GM21447 (cell line): ENCODE results near the gene TECRL.

Source experiments
- ATAC-seq: cut with Tn5 transposase; IDR thresholded peaks from one replicate; pipeline ENCODE4 v1.9.1; 2021; ENCODE audit not compliant: unreplicated experiment

Gene TECRL, protein sequence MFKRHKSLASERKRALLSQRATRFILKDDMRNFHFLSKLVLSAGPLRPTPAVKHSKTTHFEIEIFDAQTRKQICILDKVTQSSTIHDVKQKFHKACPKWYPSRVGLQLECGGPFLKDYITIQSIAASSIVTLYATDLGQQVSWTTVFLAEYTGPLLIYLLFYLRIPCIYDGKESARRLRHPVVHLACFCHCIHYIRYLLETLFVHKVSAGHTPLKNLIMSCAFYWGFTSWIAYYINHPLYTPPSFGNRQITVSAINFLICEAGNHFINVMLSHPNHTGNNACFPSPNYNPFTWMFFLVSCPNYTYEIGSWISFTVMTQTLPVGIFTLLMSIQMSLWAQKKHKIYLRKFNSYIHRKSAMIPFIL

DNA sequence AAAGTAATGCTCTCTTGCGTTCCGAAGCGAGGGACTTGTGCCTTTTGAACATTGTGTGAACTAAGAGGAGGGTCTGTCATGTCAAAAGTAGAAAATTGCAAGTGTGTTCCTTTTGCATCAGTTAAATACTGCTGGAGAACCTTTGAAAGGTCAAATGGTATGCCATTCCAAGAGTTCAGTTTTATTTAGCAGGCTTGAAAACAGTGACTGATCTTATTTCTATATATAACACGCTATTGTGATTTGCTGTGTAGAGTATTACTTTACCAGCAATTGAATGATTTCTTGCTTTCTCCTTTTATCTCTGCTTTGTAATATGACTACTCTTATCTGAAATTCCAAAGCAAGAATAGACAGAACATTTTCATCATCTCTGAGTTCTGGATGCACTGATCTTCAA, at the start of gene TECRL:
TSS of gene TECRL (minus strand) at position 151 of the 400 bp plus-strand sequence. CDS start at position 52, 99 bp downstream.
- no peak for ATAC-seq

DNA sequence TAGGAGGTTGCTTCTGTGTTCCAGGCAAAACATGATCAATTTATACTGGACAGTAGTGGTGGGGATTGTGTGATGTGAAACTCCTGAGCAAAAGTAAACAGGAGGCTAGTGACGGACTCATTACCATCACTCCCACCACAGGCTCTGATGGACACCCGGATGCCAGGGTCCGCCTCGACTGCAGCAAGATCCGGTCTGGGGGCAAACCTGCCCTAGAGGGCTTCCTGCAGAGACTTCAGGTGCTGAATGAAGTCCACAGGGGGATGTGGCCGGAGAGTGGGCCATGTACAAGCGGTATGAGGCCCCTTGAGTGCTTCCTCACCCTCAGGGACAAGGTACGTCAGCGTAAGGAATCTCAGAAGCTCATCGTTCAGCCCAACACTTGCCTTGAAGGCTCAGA, 23.4 kb upstream of the TECRL start:
- ATAC-seq: no peak

DNA sequence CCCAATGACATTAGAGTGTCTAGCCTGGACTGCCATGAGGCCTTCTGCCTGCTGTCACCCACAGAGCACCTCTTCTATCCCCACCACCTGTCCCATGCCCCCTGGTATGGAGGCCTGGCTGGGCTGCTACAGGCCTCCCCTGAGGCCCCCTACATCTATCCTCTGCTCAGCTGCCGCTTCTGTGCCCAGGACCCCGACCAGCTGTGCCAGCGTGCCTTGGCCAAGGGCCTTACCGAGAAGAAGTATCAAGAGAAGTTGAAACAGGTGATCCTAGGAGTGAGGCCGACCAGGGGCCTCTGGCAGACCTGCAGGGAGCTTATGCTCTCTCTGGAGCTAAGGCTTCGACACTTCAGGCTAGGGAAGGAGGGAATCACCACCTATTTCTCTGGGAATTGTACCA, 21.7 kb upstream of the TECRL start:
- ATAC-seq: no peak

DNA sequence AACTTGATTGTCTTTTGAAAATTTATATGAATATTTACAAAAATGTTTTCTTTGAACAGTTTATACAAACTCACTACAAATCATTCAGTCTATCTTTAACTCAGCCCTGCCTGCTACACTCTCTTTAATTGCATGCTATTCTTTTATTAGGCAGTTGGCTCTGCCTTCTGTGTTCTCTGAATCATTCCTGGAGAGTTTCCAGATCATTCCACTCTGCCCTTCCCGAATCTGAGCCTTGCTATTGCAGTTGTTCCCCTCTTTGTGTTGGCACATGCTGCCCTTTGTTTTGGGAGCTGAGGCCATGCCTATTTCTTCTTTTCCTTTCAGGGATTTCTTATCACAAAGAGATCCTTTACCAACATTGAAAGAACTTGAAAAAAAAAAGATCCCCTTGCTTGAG, 8.7 kb upstream of the TECRL start:
- no peak for ATAC-seq

DNA sequence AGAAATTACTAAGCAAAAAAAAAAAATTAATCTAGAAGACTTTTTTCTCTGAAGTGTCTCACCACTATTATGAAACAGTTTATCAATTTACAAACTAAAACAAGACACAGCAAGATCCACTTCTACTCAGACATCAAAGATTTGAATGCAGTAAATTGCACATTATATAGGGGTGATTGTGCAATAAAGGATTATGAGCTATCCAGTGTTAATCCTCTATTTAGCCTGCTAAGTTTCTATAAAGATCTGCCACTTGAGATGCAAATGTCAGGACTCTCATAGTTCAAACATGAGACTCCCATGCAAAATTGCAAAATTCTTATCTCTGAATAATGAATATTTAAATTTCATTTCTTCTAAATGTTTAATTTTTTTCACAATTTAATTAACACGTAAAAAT, 2.2 kb downstream of the TECRL start:
- ATAC-seq: no peak

DNA sequence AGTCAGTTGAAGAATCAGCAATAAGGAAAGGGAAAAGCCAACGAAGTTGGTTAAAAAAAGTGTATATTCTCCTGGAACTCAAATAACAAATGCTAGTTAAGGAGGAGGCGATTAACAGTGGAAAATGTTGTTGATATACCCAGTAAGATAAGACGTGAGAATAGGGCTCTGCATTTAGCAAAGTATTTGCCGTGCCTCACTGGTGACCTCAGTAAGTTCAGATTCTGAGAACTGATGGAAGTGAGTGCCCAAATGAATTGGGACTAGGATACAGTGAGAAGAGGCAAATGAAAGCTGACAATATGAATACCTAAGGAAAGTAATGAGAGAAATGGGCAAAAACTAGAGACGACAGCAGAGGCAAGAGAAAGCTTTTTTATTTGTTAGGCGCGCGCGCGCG, 3.5 kb downstream of the TECRL start:
- ATAC-seq: no peak

DNA sequence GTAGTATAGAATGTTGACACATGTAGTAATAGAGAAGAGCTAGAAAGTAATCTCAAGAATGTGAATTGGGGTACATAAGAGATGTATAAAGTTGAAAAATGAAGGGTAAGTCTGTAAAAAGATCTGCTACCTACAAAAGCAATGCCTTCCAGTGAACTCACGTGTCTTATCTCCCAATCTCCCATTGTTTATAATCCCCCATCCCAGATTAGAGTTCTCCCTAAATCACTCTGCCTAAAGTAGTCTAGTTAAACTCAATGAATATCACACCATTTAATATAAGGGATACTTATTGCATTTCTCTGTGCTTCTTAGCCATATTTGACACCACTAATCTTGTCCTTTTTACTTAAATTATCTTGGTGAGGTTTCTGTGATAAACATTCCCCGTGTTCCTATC, 6.6 kb downstream of the TECRL start:
- no peak for ATAC-seq

DNA sequence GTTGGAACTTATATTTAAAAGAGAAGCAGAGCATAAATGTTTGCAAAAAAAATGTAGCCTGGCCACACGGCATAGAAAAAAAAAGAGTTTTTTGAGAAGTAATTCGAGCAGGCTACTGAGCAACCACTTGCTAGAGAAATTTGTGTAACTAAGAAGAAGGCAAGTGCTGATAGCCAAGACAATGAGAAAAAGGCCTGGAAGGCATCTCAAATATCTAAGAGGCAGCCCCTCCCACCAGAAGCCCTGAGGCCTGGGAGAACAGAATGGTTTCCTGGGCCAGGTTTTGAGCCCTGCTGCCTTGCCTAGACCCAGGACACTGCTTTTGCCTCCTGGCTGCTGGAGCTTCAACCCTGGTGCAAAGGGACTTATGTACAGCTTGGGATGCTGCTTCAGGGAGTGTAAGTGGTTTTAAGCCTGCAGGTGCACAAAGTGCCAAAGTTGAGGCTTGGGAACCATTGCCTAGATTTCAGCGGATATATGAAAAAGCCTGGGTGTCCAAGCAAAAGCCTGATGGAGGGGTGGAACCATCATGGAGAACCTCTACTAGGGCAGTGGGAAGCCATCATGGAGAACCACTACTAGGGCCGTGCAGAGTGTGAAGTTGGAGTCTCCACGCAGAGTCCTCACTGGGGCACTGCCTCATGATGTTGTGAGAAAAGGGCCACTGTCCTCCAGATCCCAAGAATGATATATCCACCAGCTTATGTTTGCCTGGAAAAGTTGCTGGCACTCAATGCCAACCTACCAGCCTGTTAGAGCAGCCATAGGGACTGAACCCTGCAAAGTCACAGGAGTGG, 9.7 kb downstream of the TECRL start:
- ATAC-seq: no peak

DNA sequence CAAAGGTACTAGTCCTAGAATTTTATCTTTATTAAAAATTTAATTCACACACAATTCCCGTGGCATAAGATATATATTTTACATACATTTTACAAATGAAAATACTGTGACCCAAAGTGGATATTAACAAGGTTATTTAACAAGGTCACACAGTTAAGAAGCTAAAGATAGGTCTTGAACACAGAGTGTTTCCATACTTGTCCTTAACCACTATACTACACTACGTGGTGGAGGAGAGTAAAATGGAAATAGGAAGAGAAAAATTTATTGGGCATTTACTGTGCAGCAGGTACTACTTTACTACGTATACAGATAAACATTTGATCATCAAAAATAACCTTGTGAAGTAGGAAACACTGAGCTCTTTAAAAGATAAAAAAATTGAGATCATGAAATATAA, 14.8 kb downstream of the TECRL start:
- no peak for ATAC-seq

DNA sequence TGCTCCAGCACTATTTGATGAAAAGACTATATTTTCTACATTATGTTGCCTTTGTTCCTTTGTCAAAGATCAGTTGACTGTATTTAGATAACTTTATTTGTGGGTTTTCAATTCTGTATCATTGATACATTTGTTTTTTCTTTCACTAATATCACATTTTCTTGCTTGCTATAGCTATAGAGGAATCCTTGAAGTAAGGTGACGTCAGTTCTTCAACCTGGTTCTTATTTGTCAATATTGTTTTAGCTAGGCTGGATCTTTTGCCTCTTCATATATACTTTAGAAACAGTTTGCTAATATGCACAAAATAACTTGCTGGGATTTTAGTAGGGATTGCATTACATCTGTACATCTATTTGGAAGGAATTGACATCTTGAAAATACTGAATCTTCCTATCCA, 21.0 kb downstream of the TECRL start:
- ATAC-seq: no peak

DNA sequence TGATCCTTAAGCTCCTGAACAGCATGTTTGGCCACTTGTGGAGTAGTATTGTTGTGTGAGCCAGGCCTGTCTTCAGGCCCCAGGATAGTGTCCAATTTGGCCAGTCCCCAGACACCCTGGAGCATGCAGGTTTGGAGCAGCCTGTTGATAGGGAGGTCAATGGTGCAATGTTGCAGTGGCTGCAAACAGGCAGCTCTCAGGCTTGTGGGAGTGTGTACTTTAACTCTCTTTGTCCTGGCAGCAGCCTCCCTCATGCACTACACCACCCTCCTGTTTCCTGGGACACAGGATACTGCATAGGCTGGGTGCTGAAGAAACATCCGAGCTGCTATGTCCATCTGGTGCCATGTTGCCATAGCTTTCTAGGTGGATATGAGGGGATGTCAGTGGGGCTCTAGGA, 24.0 kb downstream of the TECRL start:
- ATAC-seq: no peak

DNA sequence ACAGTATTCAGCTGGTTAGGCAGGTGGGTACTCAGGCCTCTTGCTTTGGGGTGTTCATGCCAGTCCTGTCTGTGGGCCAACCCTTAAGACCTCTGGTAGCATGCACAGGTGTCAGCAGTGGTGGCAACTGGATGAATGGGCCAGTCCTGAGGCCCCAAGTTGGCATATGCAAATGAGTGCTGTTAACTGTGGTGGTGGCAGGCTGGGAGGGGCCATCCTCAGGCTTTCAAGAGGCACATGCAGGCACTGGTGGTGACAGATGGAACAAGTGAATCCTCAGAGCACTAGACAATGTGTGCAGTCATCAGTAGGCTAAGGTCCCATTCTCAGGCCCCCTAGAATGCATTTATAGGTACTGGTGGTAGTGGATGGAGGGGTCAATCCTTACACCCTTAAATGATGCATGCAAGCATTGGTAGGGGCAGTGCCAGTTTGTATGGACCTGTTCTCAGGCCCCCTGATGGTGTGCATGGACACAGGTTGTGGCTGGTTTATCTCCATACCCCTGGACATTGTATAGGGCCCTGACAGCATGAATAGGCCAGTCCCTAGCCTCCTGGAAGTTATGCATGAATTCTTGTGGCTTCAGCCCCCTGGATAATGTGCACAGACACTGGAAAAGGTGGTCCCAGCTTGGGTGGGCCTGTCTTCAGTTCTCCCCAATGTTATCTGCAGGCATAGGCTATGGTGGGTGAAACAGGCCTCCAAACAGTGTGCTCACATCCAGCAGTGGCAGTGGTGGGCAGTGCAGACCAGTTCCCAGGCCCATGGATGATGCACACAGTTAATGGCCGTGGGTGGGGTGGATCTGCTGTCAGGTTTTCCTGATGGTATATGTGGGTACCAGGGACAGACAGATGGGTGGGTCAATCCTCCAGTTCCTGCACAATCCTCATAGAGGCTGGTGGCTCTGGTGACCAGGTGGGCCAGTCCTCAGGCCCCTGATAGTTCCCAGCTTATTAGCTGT, 24.7 kb downstream of the TECRL start:
- ATAC-seq: no peak

DNA sequence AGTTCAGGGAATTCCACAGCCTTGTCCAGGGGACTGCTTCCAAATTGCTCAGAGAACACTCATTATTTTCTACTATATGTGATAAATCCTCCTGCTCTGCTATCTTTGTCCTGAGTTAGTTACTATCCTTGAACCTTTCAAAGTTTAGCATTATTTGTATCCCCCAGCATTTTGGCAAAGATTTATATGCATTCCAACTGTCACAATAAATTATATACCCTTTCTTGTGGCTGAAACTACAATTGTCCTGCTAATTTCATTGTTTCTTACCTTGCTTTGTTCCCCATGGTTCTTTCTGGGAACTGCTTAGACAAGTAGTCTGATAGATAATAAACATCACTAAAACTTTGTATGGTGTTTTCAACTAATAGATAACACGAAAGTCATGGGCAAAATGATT, 40.5 kb downstream of the TECRL start:
- no peak for ATAC-seq

DNA sequence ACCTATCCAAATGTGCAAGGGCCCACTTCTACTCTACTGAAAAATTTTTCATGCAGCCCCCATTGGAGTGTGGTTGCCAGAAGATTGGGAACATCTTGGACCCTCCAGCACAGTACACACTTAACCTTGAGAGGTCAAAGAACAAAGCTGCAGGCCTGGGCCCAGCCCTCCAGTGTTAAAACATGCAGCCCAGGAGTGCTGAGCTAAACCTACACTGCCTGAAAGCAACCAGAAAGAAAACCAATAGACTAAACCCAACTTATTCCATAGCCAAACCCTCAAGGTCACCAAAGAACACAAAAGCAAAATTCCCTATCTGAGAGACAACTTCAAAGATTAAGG, 47.9 kb downstream of the TECRL start:
- ATAC-seq: no peak

DNA sequence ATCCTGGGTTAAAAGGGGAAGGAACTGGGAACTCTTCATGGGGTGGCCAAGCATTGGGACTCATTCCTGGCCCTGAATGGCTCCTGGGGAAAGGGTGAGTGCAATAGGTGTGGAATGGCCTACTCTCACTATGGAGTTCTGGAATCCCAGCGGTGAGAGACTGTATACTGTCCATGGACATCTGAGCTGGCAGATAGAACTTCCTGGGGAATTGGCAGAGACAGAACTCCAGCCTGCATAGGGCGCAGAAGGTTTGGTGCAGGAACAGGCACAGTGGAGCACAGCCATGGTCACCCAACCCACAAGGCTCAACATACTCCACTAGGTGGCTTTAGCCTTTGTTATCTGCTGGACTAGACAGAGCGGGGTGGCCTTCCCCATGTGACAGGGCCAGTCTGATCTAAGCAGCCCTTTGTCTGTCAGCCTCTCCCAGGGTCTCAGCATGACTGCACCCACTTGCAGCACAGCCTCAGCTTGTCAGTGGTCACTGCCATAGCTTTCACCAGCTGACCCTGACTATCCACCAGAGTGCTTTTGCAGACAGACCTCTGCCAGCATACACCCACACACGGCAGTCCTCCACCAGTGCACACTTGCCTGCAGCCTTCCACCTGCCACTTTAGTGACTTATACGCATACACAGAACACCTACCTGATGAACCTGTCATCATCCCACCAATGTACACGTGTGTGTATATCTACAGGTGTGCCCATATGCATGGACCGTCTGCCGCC, 48.4 kb downstream of the TECRL start:
- ATAC-seq: no peak

DNA sequence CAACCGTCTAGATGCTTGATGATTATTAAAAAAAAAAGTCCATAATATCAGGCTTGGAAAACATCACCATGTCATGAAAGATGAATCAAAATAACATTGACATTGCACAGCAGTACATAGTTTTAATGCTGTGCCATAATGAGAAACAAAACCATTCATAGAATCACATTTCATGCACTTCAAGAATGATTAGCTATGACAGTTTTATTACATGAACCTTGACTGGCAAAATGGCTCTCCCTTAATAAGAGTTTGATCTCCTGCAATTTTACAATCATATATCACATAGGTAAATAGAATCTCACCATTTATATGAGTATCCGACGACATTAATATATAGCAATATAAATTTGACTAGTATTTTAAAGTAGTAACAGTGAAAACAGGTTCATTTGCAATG, 49.8 kb downstream of the TECRL start:
- no peak for ATAC-seq

DNA sequence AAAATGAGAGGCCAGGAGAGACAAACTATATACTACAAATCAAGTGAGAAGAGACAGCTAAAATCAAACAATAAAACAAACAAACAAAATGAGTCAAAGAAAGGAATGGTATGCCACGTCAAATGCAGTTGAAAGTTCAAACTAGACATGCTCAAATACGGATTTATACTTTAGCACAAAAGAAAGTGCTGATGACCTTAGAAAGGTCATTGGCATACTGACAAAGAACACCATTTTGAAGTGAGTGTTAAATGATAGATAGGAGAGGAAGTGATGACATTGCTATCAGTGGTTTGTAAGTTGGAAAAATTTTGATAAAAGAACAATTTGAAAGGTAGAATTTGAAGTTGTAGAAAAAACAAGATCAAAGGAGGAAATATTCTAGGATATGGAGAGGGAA, 55.3 kb downstream of the TECRL start:
- no peak for ATAC-seq

DNA sequence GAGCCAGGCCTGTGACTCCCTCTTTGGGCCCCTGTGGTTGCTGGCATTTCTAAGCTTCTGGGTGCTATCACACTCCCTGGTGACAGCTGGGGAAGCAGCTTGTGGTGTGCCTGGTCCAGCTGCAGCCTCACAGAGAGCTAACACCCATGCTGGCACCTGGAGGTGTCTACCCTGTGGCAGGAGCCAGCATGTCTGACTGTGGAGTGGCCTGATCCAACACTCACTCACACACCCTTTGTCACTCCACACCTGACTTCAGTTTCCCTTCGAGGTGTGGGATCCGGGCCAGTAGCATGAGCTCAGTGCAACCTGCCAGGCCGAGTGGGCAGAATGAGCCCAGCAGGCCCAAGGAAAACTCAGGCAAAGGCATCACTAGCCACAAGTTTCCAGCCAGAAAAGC, 67.5 kb downstream of the TECRL start:
- ATAC-seq: no peak

DNA sequence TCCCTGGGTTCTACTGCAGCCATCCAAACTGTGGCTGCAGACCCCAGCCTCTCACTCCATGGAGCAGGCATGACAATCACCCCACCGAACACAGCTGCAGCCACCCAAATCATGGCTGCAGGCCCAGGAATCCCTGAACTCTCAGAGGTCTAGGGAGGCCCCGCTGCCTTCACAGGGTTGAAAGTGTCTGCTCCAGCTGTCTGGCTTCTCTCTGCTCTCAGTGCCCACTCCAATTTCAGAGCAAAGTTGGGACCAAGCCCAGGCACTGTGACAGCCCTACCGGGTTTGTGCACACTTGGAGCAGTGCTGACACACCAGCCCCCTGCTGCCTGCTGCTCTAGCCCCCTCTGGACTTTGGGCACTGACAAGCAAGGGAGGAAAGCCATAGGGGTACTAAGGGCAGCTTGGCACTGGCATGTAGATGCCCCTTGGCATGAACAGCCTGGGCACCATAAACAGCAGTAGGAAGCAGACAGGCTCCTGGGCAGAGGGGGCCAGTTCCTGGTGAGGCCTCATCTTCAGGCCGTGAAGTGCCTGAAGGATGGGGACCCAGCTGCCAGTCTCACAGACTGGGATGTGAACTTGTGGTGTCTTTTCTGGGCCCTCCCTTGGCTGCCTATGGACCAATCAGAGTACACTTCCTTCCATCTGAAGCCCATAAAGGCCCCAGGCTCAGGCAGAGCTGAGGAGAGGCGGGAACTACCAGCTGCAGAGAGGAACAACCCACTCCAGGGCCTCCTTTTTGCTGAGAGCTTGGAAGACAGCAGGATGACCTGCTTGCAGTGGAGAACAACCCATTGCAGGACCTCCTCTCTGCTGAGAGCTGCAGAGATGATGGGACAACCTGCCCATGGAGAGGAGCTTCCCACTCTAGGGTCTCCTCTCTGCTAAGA, 68.8 kb downstream of the TECRL start:
- ATAC-seq: no peak

DNA sequence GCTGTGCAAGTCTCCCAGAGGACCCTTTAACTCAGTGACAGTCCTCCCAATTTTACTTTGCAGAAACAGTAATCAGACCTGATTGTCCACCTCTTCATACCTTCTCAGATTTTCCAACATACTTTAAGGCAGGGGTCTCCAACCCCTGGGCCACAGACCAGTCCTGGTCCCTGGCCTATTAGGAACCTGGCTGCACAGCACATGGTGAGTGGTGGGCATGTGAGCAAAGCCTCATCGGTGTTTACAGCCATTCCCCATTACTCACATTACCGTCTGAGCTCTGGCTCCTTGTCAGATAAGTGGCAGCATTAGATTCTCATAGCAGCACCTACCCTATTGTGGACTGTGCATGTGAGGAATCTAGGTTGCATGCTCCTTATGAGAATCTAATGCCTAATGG, 74.3 kb downstream of the TECRL start:
- no peak for ATAC-seq
